IPS-NIHi11 (cell line): ENCODE measurements around the gene CCDC188.

ENCODE experiments used
- DNase-seq: peaks from one replicate; pipeline ENCODE4 v3.0.0; 2012; ENCODE audit warnings: mixed read lengths, low spot score

CCDC188 gene

GRCh38 chr22:20147237-20147988, 3.4 kb downstream of the CCDC188 start:
- DNase-seq, result no peak

- DNase-seq, result no peak
Measured at GRCh38 chr22:20146777-20147176, 4.1 kb downstream of the CCDC188 start.

DNA sequence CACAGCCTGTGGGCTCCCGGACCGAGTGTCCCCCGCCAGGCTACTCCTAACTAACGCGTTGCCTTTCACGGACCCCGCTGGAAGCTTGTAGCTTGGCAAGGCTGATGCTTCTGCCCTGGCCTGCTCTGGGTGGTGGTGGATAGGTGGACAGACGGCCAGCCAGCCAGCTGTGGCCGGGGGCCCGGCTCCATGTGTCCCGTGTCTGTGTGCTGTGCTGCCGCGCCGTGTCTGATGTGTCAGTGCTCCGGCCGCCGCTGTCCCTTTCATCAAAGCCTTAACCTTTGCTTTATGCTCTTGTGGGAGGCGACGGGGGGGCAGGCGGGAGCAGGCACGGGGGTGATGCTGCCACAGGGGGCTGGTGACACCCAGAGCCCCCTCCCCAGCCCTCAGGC, 5.0 kb downstream of the CCDC188 start:
- no peak for DNase-seq

- no peak for DNase-seq
Measured at GRCh38 chr22:20145206-20145831, 5.5 kb downstream of the CCDC188 start.

DNA sequence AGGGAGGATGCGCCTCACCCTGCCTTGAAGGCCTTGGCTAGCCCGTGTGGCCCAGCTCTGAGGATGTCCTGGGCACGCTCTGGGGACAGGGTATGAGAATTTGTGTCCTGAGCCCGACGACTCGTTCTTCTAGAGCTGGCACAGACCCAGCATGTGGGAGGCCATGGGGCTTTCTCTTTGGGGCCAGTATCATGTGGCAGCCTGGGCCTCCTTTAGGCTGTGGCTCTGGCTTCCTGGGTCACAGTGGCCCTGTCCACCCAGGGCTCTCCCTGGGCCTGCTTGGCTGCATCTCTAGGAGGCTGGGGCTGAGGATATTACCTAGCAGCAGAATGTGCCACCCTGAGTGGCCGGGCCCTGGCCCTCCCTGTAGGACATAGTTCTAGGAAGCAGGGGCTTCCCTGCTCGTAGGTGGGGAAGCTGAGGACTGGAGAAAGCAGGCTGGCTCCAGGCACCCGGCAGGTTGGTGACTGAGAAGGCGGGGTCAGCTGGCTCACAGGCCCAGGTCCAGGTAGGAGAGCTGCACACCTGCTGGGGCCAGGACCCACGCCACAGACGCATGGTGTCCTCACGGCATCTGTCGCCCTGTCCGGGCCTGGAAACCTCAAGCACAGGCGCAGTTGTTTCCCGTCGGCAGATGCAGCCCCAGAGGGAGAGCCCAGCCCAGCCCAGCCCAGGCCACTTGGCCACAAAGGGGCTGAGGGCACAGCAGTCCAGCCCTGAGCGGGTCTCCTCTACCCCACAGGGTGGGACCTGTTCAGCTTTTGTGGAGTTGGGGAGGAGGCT, 6.8 kb downstream of the CCDC188 start:
- no peak for DNase-seq

GRCh38 chr22:20142711-20143621, 7.9 kb downstream of the CCDC188 start:
- DNase-seq, result no peak

DNA sequence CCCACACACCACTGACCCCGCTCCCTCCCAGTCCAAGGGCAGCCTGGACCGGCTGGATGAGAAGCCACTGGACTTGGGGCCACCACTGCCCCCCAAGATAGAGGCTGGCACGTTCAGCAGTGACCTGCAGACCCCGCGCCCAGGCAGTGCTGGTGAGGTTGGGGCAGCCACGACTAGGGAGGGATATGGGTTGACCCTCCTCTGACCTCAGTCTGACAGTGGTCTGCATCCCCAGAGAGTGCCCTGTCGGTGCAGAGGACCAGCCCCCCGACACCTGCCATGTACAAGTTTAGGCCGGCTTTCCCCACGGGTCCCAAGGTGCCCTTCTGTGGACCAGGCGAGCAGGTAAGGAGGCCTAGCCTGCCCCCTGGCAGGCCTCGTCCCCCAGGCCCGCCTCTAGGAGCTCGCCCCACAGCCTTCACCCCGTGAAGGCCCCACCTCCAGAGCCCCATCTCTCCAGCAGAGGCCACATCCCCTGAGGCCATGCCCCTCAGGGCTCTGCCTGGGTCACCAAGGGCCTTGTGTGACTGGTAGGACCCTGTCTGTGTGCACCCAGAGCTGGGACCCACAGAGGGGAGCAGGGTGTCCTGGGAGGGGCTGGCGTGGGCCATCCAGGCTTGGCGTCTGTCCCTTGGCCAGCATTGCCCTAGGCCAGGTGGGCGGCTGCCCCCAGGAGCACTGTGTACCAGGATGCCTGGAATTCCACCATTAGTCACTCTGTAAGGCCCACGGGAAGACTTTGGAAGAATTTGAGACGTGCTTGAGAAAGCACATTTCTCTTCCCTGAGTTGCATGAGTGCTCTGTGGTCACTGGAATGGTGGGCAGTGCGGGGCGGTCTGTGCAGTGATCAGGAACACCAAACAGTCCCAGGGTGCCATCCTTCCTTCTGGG, 9.4 kb downstream of the CCDC188 start:
- no peak for DNase-seq

- DNase-seq, result no peak
Measured at GRCh38 chr22:20140521-20140964, 10.3 kb downstream of the CCDC188 start.

DNA sequence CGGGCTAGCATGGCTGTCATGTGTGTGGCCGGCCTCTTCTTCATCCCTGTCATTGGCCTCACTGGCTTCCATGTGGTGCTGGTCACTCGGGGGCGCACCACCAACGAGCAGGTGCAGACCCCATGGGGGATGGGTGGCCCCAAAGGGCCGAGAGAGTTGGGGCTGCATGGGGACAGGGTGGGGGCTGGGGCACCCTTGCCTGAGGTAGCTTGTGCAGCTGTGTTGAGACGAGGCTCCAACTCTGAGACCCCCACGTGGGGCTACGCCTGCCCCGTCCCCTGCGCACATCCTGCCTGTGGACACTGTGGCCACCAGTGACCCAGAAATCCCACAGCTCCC, 10.8 kb downstream of the CCDC188 start:
- no peak for DNase-seq

GRCh38 chr22:20139391-20140106, 11.3 kb downstream of the CCDC188 start:
- no peak for DNase-seq

GRCh38 chr22:20138868-20139267, 12.0 kb downstream of the CCDC188 start:
- DNase-seq, result no peak

DNA sequence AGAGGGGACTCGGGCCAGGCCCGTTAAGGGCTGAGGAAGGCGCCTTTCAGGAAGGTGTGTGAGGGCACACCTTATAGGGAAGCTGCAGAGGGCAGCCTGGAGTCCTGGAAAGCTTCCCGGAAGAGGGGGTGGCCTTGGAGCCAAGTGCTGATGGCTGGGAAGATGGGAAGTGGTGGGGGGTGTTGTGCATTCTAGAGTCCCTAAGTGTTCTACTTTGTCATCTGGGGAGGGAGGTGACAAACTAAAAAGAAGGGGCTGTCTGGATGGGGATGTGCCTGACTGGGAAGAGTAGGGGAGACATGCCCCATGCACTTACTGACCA, 12.5 kb downstream of the CCDC188 start:
- DNase-seq, result no peak

DNA sequence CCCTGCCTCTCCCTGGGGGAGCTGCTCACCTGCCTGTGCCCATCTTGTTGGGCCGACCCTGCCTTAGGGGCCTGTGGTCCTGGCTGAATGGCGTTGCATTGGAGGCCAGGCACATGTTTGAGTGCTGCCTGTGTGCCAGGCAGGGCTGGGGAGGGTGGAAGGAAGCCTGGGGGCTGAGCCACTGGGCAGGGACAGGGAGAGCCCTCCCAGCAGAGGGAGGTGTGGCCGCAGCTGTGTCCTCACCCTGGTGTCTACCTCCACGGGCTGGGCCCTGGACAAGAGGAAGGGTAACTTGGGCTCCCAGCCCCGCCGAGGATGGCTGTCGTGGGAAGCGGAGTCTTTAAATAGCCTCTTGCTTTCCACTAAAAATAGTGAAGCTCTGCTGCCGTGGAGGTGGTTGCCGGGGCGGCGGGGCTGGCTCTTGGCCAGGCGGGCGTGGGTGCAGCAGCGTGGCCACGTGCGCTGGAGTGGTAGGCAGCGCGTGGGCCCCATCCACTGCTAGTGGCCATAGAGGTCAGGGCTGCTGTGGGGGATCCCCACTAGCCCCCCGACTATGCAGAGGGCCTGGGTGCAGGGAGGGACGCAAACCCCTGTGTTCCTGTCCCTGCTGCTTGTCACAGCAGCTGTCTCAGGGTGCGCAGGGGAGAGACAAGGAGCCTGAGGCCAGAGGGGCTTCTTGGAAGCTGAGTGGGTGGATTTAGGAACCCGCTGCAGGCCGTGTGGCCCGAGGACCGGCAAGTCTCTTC, 13.0 kb downstream of the CCDC188 start:
- DNase-seq, result no peak

DNA sequence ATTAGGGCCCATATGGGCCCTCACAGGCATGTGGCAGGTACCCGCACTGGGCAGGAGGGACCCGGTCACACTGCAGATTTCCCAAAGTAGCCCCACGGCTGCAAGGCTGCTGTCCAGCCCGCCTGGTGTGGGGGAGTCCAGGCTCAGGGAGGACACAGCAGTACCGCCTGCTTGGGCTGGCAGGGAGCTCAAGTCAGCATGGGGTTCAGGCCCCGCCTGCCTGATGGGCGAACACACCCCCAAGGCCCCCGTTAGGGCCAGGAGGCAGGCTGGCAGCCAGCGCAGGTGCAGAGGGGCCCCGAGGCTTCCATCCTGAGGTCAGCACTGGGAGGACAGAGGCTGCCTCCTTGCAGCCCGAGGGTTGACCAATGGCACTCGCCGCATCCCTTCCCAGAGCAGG, 13.7 kb downstream of the CCDC188 start:
- DNase-seq, result no peak

GRCh38 chr22:20136603-20136873, 14.3 kb downstream of the CCDC188 start:
- DNase-seq, result no peak

DNA sequence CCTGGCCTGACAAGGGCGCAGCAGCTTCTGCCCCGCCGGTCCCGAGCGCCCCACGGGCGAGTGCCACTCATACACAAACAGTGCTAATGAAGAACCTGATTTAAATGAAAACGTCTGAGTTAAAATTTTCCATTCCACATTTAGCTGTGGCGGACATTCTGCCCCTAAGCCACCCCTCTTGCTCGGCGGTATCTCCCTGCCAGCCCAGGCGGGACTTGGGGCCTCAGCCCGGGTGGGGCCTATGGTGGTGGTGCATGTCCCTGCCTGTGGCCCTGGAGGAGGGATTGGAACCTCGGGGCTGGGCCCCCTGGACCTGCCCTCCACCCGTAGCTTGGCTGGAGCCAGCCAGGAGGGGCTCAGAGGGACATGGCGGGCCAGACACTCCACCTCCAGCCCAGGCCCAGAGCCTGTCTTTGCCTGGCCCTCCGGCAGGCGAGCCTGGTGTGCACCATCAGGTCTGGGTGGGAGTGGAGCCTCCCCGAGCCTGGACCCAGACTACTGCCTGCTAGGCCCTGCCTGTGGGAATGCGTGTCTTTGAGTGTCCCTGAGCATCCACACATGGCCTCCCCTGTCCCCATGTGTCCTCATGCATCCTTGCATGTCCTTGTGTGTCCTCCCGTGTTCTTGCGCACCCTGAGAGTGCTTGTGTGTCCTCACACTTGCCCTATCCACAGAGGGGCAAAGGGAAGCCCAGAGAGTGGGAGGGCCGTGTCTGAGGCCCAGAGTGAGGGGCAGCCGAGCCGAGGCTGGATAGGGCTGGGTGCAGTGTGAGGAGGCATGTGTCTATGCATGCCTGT, 14.9 kb downstream of the CCDC188 start:
- DNase-seq, result no peak

DNA sequence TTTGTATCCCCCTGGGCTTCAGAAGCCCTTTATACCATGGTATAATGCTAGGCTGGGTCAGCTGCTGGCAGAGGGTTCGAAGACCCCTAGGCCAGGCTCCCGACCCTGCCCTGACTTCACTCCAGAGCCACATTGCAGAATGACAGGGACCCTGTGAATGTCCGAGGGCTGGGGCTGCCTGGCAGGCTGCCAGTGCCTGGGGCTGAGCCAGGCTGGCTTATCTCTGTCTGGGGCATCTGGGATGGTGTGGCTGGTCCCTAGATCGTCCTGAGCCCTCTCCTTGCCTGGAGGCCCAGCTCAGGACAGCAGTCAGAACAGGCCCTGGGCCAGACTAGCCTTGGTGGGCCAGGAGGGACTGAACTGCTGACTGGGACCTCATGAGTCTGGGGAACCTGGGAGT, 15.6 kb downstream of the CCDC188 start:
- no peak for DNase-seq

- no peak for DNase-seq
Measured at GRCh38 chr22:20133930-20134549, 16.8 kb downstream of the CCDC188 start.
